HTERT RPE-1 (cell line): ENCODE results near the gene TFG.

ENCODE experiments used
- in situ Hi-C: fragments of 300-500 bp; cut with MboI; formaldehyde crosslinking; loops from 4 replicates; pipeline ENCODE4 v1.14.3; 2020; ENCODE audit warnings: low sequenced_read_pairs

TFG gene

GRCh38 chr3:100703865-100704264 is 5.4 kb upstream of the TFG start:
- in situ Hi-C loops, result no loop called here

- in situ Hi-C loops, result no loop called here
These were observed 2.9 kb upstream of the TFG start for GRCh38 chr3:100706365-100706764.

GRCh38 chr3:100708644-100708988 is 678 bp upstream of the TFG start:
- in situ Hi-C loops, result no loop called here

- in situ Hi-C loops, result no loop called here
These were observed 557 bp downstream of the TFG start for GRCh38 chr3:100709842-100710260.

GRCh38 chr3:100710261-100710968 is 1.1 kb downstream of the TFG start:
- in situ Hi-C loops, result no loop called here

GRCh38 chr3:100715176-100715575 is 5.9 kb downstream of the TFG start:
- in situ Hi-C loops, result no loop called here

- in situ Hi-C loops, result no loop called here
These were observed 7.8 kb downstream of the TFG start for GRCh38 chr3:100717063-100717462.

GRCh38 chr3:100717637-100718487 is 8.6 kb downstream of the TFG start:
- in situ Hi-C loops, result no loop called here

GRCh38 chr3:100719136-100719535 is 9.8 kb downstream of the TFG start:
- in situ Hi-C loops, result no loop called here

- in situ Hi-C loops, result no loop called here
These were observed 11.1 kb downstream of the TFG start for GRCh38 chr3:100720426-100720825.

- in situ Hi-C loops, result no loop called here
These were observed 16.7 kb downstream of the TFG start for GRCh38 chr3:100725935-100726513.

GRCh38 chr3:100726706-100727105 is 17.4 kb downstream of the TFG start:
- in situ Hi-C loops, result no loop called here

GRCh38 chr3:100730524-100730923 is 21.2 kb downstream of the TFG start:
- in situ Hi-C loops, result no loop called here

- in situ Hi-C loops, result no loop called here
These were observed 23.1 kb downstream of the TFG start for GRCh38 chr3:100732435-100732834.

GRCh38 chr3:100737334-100737733 is 28.0 kb downstream of the TFG start:
- in situ Hi-C loops, result no loop called here

- in situ Hi-C loops, result no loop called here
These were observed 30.9 kb downstream of the TFG start for GRCh38 chr3:100740207-100740606.

GRCh38 chr3:100743535-100743934 is 34.2 kb downstream of the TFG start:
- in situ Hi-C loops, result no loop called here

GRCh38 chr3:100744671-100745070 is 35.4 kb downstream of the TFG start:
- in situ Hi-C loops, result no loop called here

- in situ Hi-C loops, result no loop called here
These were observed 36.3 kb downstream of the TFG start for GRCh38 chr3:100745617-100746016.

- in situ Hi-C loops, result no loop called here
These were observed 36.8 kb downstream of the TFG start for GRCh38 chr3:100746092-100746491.

- in situ Hi-C loops, result no loop called here
These were observed 38.9 kb downstream of the TFG start for GRCh38 chr3:100748220-100748619.

GRCh38 chr3:100748967-100749366 is 39.7 kb downstream of the TFG start:
- in situ Hi-C loops, result no loop called here
